Superior temporal gyrus (tissue), 1 donor: ENCODE data around the gene PRSS57.
"Not testable (repeated sequence)": the region's sequence is repeated elsewhere in the genome, so short reads cannot be mapped to it uniquely, and the experiment has no call there.

Source experiments
- DNase-seq: peaks from one replicate; pipeline ENCODE4 v3.0.0-alpha.2; 2016; ENCODE audit errors: extremely low spot score

The PRSS57 gene

DNA sequence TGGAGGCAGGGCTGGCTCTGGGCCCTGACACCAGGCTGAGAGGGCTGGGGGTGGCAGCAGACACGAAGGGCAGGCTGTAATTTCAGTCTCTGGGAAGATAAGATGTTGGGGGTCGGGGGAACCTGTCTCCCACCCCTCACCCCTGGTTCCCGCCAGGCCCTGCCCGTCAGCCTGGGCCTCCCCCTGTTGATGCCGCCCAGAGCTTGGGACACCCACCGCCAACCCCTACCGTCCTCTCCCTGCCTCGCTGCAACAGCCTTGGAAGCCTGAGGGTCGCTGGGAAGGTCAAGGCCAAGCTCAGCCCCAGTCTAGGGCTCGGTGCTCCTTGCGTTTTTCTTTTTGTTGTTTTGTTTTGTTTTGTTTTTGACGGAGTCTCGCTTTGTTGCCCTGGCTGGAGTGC, 28.0 kb upstream of the PRSS57 start:
- no peak for DNase-seq

DNA sequence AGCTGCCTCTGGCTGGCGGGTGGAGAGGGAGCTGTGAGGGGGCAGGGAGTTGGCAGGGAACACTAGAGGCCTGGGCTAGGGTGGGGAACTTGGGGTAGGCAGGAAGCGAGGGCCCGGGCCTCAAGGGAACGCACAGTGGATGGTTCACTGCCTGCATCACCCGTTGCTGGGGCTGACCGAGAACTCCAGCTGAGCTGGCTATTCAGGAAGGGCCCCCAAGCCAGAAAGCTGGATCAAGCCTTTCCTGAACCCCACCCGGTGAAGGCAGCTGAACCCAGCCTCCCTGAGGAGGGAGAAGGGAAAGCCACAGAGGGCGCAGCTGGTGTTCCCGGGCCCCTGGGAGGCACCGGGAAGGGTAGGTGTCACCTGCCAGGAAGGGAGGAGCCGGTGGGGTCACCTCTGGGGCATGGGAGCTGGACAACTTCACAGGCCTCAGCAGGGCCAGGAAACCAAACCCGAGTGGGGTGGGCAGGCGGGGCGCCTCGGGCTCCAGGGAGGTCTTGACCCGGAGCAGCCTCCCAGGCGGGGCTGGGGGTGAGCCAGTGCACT, 27.4 kb upstream of the PRSS57 start:
- no peak for DNase-seq

DNA sequence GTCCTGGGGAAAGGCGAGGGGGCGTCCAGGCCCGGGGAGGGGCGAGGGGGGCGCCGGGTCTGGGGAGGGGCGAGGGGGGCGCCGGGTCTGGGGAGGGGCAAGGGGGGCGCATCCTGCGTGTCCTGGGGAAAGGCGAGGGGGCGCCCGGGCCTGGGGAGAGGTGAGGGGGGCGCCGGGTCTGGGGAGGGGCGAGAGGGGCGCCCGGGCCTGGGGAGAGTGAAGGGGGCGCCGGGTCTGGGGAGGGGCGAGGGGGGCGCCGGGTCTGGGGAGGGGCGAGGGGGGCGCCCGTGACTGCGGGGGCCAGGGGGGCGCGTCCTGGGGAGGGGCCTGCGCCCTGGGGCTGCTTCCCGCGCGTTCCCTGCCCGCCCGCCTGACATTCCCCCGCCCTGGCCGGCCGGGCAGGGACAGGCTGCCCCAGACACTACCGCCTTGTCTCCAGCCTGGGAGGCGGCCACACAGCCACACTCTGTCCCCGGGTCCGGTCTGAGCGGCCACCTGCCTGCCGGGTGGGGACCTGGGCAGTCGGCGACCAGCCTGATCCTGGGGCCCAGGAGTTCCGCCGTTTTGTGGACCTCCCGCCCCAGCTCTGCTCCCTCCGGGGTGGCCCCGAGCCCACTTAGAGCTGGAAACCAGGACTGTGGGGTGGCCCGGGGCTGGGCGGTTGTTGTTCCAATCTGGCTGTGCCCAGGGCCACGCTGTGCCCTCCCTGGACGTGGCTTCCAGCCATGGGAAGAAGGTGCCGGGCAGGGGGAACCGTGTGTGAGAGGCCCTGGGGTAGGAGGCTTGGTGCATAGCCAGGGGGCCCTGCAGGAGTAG, 25.3 kb upstream of the PRSS57 start:
- peak; percentile 50 for DNase-seq

DNA sequence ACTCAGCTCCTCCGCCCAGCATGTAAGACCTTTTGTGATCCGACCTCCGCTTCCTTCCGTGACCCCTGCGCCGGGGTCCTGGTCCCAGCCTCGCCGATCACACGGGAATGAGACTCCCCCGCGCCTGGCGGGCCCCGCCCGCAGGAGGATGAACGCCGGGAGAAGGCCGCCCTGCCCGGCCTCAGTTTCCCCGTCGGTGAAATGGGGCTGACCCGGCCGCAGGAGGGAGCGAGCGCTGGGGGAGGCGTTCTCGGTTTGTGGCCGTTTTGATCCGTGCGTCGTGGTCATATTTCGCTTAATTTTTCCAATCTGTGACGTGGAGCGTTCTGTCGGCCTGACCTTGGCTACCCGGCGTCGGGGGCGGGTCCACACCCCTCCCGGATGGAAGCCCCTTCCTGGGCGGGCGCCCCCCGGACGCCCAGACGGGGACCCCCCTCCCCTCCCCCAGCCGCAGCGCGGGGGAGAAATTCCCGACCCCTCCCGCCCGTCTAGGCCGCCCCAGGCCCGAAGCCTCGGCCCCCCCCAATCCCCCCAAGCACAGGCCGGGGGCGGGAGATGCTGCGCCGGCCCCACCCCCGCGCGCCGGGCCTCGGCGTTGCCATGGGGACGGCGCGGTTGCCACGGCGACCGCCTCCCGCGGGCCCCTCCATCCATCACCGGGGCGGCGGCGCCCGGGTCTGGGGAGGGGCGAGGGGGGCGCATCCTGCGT, 24.5 kb upstream of the PRSS57 start:
- no peak for DNase-seq

DNA sequence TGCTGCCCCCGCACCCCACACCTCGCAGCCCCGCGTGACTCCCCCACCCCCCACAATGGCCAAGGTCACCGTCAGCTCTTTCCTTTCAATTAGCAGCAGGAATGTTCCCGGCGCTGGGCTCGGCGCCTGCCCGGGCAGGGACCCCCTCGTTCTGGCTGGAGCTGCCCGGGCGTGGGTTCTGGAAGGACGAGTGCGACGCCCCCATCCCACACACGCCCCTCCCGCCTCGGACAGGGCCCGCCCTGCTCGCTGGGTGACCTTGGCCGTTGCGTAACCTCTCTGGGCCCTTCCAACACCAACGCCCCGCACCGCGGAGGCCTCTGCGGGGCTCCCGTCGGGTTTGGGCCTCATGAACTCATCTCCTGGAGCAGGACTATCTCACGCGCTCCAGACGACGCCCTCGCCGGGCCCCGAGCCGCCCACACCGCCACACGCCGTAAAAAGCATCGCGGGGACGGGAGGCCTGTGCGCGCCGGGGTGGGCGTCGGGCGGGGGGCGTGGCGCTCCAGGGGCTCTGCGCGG, 23.8 kb upstream of the PRSS57 start:
- DNase-seq, result no peak

DNA sequence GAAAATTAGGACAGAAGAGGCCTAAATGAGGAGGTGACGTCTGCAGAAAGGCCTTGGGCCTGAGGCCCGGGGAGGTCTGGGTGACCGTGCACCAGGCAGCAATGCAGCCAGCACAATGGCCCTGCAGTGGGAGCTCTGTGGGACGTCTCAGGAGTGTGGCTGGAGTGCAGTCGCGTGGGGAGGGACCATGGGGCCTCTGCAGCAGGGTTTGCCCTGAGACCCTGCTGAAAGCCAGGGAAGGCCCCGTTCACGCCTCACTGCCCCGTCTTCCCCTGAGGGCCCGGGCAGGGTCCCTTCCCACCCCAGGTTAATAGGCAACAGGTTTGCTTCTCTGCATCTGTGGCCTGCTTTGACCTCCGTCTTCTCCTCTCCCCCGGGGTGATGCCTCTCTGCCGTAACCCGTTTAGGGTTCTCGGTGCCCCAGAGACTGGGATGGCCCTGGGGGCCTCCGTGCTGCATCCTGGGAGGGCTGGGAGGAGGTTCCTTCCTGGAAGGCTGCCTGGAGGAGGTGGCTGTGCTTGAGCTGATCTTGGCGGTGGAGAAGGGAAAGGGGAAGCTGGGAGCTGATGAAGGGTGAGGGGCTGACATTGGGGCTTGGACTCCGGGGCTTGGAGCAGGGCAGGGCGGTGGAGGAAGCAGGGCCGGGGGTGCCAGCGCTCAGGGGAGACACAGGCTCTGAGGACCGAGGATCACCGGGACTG, 23.1 kb upstream of the PRSS57 start:
- no peak for DNase-seq

DNA sequence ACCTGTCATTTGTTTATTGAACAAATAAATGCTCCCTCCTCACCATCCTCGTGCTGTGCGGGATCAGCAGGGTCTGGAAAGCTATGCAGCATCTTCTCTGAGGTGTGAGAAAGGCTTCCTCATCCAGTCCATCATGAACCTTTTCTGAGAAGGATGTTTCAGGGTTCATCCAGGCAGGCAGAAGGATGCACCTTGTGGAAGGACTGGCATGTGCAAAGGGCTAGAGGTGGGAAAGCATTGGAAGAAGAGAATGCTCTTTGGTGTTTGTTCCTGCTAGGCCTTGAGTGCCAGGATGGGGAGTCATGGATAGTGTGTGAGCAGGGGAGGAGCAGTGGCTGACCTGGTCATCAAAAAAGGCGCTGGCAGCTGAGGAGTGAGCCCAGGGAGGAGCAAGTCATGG, 20.1 kb upstream of the PRSS57 start:
- DNase-seq, result no peak

DNA sequence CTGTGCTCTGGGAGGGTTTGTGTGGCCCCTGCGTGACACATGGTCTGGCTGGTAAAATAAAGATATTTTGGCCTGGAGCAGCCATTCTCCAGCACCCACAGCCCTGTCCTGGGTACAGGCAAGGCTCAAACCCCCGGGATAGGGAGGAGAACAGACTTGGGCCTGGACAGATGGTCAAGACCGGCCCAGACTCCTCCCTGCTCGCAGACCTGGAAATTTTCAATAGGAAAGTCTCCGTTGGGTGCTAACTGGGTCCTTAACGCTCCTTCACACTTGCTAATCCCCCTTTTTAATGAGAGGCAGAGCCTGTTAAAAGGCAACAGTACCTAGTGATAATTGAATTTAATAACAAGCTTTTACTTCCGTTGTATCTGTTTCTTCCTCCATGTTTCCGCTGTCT, 16.0 kb upstream of the PRSS57 start:
- peak; percentile 17 for DNase-seq

DNA sequence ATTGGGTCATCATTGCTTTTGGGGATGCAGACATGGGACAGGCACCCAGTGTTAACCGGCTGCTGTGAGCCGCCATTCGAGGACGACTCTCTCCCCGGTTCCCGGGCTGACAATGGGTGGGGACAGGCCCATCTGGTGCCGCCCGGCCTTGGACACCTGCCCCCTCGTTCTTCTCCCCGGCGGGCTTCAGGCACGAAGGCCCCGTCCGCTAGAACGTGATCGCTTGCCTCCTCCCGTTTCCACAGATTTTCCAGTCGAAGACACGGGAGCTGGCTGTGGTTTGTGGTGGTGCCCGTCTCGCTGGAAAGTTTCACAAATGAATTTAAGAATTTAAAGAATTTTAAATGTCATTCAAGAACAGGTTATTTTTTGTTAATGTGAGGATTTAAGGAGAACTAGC, 15.5 kb upstream of the PRSS57 start:
- peak; percentile 20 for DNase-seq

DNA sequence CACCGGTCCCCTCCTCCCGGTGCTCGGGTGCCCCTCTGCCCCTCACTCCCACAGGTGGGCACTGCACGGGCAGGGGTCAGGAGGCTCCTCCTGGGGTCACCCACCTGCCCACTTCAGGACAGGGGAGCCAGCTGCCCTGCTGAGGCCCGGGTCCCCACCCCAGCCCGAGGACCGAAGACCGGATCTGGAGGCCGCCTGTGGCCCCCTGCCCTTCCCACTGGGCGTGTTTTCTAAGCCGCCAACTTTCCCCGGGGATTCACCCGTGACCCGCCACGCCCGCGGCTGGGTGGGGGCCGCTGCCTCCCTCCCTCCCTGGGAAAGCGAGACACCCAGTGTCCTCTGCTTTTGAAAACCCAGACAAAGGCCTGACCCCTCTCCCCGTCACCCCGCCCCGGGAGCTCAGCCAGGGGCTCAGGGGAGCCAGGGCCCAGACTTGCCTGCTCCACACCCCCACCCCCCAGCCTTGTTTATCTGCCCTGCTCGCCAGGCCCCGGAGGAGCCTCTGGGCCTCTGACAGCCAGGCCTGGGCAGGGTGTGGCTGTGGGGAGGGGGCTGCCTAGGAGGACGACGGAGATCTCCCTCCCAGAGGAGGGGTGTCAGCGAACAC, 14.8 kb upstream of the PRSS57 start:
- no peak for DNase-seq

DNA sequence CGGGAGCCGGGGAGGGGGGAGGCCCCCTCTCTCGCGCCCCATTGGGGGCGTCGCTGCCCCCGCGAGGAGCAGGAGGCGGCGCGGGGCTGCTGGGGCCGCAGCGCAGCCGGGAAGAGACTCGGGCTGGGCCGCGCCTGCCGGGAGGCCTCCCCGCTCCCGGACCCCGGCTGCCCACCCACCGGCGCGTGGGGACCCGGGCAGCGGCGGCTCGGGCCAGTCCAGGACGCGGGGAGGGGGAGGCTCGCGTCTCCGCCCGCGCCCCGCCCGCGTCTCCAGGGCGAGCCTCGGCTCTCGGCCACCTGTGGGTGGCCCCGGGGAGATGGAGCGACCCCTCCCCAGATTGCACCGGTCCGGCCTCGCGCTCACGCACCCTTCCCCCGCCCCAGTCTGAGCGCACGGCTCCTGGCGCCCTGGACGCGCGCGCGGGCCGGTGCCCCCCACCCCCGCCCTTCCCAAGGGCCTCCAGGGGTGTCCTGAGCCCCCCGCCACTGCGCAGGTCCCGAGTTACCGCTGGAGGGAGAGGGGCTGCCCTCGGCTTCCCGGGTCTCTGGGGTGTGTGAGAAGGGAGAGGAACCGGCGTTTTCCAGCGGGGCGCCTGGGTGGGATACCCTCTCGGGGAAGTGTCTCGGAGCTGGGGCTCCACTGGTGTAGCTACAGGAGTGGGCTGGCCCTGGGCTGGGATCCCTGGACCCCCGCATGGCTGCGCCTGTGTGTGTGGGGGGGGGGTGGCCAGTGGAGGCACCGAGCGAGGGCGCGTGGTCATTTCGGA, 14.1 kb upstream of the PRSS57 start:
- DNase-seq, result no peak

DNA sequence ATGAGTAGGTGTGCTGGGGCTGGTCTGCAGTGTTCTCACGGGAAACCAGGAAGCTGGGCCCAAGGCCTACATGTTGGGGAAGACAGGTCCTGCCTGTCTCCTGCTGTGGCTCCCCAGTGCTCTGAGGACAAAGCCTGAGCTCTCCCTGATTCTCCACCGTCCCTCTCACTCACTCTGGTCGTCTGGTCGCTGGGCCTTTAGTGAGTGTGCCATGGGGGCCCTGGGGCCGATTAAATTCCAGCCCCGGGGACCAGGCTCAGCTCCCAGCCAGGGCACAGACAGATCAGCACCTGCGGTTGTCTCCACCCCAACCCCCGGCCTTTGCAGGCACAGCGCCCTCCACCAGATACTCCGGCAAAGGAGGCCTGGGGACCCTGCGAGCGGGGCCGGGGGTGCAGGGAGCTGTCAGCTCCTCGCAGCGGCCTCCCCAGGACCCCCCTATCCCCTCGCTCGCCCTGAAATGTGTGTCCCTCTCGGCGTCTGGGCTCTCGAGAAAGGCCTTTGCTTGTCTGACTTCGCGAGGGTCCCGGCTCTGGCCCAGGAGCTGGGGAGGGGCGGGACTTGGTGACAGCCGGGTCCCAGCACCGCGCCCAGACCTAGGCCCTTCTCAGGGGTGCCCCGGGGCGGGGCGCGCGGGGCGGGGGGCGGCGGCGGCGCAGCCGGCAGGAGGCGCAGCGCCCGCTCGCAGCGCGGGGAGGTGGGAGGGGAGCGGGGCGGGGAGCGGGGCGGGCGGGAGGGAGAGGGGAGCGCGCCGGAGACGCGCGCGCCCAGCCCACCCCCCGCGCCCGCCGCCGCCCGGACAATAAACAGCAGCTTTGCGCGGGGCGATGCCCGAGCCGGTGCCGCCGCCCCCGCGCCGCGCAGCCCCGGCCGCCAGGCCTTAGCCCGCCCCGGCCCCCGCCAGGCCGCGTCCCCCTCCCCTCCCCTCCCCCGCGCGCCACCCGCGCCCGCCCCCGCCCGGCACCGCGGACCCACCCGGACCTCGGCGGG, 13.2 kb upstream of the PRSS57 start, which contains the start of gene PALM:
Gene PALM, plus strand, starts transcription at position 782 of the 990 bp plus-strand sequence. CDS start 212 bp downstream, outside the sequence.
- DNase-seq, result no peak

DNA sequence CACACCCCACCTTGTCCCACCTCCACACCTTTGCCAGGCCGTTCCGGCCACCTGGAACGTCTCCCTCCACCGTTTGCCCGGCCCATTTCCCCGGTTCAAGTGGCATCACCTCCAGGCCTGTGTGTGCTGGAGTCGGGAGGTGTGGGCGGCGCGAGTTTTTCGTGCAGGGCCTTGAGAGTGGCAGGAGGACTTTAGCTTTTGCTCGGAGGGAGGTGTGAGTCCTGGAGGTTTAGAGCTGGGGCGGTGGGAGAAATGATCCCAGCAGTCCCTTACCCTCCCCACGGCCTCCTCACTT, 9.1 kb upstream of the PRSS57 start:
- DNase-seq, result no peak

DNA sequence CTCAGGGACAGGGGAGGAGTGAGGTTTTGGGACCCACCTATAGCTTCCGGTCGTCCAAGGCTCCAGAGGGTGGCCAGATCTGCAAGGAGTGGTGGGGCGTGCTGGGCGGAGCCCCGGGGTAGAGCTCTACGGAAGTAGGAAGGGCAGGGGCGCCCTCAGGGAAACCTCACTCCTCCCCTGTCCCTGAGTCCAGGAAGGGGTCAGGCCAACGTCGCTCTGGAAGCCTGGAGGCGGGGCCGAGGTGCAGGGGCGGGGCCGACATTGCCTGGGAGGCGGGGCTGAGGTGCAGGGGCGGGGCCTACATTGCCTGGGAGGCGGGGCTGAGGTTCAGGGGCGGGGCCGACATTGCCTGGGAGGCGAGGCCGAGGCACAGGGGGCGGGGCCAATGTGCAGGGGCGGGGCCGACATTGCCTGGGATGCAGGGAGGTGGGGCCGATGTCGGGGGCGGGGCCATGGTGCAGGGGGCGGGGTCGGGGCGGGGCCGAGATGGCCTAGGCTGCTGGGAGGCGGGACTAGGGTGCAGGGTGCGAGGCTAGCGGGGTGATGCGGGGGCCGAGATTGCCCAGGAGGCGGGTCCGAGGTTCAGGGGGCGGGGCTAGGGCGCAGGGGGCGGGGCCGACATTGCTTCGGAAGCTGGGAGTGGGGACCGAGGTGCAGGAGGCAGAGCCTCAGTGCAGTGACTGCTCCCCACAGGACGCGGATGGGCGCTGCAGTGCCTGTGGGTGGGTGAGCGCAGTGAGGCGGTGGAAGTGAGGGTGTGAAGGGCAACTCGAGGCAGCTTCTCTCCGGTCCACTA, 8.6 kb upstream of the PRSS57 start:
- no peak for DNase-seq

DNA sequence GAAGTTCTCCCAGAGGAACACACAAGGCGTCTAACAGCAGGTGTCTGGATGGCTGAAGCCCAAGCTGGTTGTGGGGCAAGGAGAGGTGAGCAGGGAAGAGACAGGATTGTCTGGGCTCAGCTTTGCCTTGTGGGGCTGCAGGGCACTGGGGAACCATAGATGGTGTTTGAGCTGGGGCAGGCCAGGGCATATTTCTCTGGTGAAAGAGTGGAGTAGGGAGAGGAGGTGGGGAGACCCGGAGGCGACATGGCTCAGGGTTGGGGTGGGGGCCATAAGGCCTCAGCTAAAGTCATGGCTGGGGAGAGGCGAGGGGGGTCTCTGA, 8.0 kb upstream of the PRSS57 start:
- no peak for DNase-seq

DNA sequence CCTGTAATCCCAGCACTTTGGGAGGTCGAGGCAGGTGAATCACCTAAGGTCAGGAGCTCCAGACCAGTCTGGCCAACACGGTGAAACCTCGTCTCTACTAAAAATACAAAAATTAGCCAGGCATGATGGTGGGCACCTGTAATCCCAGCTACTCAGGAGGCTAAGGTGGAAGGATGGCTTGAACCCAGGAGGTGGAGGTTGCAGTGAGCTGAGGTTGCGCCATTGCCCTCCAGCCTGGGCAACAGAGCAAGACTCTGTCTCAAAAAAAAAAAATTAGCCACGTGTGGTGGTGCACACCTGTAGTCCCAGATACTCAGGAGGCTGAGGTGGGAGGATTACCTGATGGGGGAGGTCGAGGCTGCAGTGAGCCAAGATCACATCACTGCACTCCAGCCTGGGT, 7.6 kb upstream of the PRSS57 start:
- DNase-seq, result not testable (repeated sequence)

DNA sequence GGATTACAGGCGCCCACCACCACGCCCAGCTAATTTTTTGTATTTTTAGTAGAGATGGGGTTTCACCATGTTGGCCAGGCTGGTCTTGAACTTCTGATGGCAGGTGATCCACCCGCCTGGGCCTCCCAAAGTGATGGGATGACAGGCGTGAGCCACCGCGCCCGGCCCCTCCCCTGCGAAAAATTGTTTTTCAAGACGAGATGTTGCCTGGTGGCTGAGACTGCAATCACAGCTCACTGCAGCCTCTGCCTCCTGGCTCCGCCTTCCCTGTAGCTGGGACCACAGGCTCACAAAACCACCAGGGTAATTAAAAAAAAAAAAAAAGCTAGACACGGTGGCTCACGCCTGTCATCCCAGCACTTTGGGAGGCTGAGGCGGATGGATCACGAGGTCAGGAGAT, 4.6 kb upstream of the PRSS57 start:
- not testable (repeated sequence) for DNase-seq

DNA sequence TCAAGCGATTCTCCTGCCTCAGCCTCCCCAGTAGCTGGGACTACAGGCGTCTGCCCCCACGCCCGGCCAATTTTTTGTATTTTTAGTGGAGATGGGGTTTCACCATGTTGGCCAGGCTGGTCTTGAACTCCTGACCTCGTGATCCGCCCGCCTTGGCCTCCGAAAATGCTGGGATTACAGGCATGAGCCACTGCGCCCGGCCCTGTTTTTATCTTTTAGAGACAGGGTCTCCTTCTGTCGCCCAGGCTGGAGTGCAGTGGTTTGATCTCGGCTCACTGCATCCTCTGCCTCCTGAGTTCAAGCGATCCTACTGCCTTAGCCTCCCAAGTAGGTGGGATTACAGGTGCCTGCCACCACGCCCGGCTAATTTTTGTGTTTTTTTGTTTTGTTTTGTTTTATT, 3.3 kb upstream of the PRSS57 start:
- DNase-seq, result not testable (repeated sequence)
